Activated T-helper 1 cell treated with anti-CD3 and anti-CD28 coated beads, Interleukin-12 subunit alpha, Interleukin-12 subunit beta, Interleukin-2, Interleukin-4 antibody, amounts not matched to agents 30 ng/mL and 10 ng/mL and 1 ng/mL, durations not matched to agents 14 hours and 24 hours and 36 hours (primary cell): ENCODE results near the gene CBX2. TPM values are rescaled to one million over a fixed set of nuclear protein-coding genes. Genes with fewer than 3 reads are reported as not detected.

Experiments used
- DNase-seq: peaks from one replicate; pipeline ENCODE4 v3.0.0; 2021; ENCODE audit warnings: low spot score
- H3K27ac Mint-ChIP-seq: one replicate; pipeline ENCODE4 v1.8.0; 2021; ENCODE audit warnings: mild to moderate bottlenecking, mixed read lengths
- H3K27me3 Mint-ChIP-seq: one replicate; pipeline ENCODE4 v1.8.0; 2022; ENCODE audit warnings: mild to moderate bottlenecking, moderate library complexity, mixed read lengths; ENCODE audit not compliant: insufficient read depth
- H3K36me3 Mint-ChIP-seq: one replicate; pipeline ENCODE4 v1.8.0; 2021; ENCODE audit warnings: low read depth, mixed read lengths
- H3K4me1 Mint-ChIP-seq: one replicate; pipeline ENCODE4 v1.8.0; 2021; ENCODE audit warnings: low read depth, mixed read lengths
- H3K4me3 Mint-ChIP-seq: one replicate; pipeline ENCODE4 v1.8.0; 2021; ENCODE audit warnings: mild to moderate bottlenecking, moderate library complexity, mixed read lengths
- H3K9me3 Mint-ChIP-seq: one replicate; pipeline ENCODE4 v1.8.0; 2021; ENCODE audit warnings: mixed read lengths
- intact Hi-C: fragments of 100-400 bp; cut with micrococcal nuclease; formaldehyde crosslinking; loops from one replicate; pipeline ENCODE4 v1.15.1; 2024
- total RNA-seq: library from RNA; stranded (reverse); gene quantifications from 2 replicates; pipeline ENCODE4 v1.2.3, GENCODE V29; 2022

CBX2 gene
- total RNA-seq, 1 donor from 2014 or later: 4.7 TPM

GRCh38 chr17:79822583-79823124 lies 44.7 kb downstream of the CBX2 start:
- no peak for DNase-seq
- intact Hi-C loops: no loop called here
- Mint-ChIP-seq H3K36me3 (no peaks in the 10 kb centered on the region), H3K4me1 (peaks cover 21% of the 10 kb centered on the region), H3K27ac (no peak overlapping the region), H3K9me3 (no peaks in the 10 kb centered on the region), H3K27me3 (peaks cover 31% of the 10 kb centered on the region), H3K4me3 (no peak overlapping the region)

- no peaks in the 10 kb centered on the region for H3K36me3 Mint-ChIP-seq
- H3K27ac Mint-ChIP-seq: no peak overlapping the region
- peaks cover 26% of the 10 kb centered on the region for H3K27me3 Mint-ChIP-seq
- DNase-seq: no peak
- no peak overlapping the region for H3K4me3 Mint-ChIP-seq
- intact Hi-C loops: no loop called here
- H3K4me1 Mint-ChIP-seq: peaks cover 30% of the 10 kb centered on the region
- H3K9me3 Mint-ChIP-seq: no peaks in the 10 kb centered on the region
These were observed 46.3 kb downstream of the CBX2 start for GRCh38 chr17:79824234-79824633.

GRCh38 chr17:79824893-79825579 lies 47.1 kb downstream of the CBX2 start:
- Mint-ChIP-seq H3K4me1 (peaks cover 34% of the 10 kb centered on the region), H3K36me3 (no peaks in the 10 kb centered on the region), H3K9me3 (no peaks in the 10 kb centered on the region), H3K27ac (no peak overlapping the region), H3K27me3 (peaks cover 18% of the 10 kb centered on the region), H3K4me3 (no peak overlapping the region)
- intact Hi-C loops: no loop called here
- DNase-seq: no peak

- Mint-ChIP-seq H3K36me3 (no peaks in the 10 kb centered on the region), H3K4me3 (no peak overlapping the region), H3K27ac (no peak overlapping the region), H3K27me3 (peaks cover 17% of the 10 kb centered on the region), H3K4me1 (peaks cover 34% of the 10 kb centered on the region), H3K9me3 (no peaks in the 10 kb centered on the region)
- no peak for DNase-seq
- intact Hi-C loops: no loop called here
These were observed 47.6 kb downstream of the CBX2 start for GRCh38 chr17:79825580-79825921.

- H3K4me3 Mint-ChIP-seq: peak overlapping the region; percentile 23
- no peaks in the 10 kb centered on the region for H3K9me3 Mint-ChIP-seq
- no peak for DNase-seq
- H3K36me3 Mint-ChIP-seq: no peaks in the 10 kb centered on the region
- intact Hi-C loops: no loop called here
- peaks cover 12% of the 10 kb centered on the region for H3K27me3 Mint-ChIP-seq
- H3K27ac Mint-ChIP-seq: peak overlapping the region; percentile 19
- peaks cover 34% of the 10 kb centered on the region for H3K4me1 Mint-ChIP-seq
These were observed 48.3 kb downstream of the CBX2 start for GRCh38 chr17:79826204-79826680.

- no peak for DNase-seq
- Mint-ChIP-seq H3K9me3 (no peaks in the 10 kb centered on the region), H3K36me3 (no peaks in the 10 kb centered on the region), H3K27me3 (peaks cover 11% of the 10 kb centered on the region), H3K4me1 (peaks cover 34% of the 10 kb centered on the region), H3K4me3 (no peak overlapping the region), H3K27ac (no peak overlapping the region)
- intact Hi-C loops: no loop called here
These were observed 49.1 kb downstream of the CBX2 start for GRCh38 chr17:79826841-79827578.

- no peak overlapping the region for H3K27ac Mint-ChIP-seq
- peaks cover 34% of the 10 kb centered on the region for H3K4me1 Mint-ChIP-seq
- DNase-seq: no peak
- peaks cover 7% of the 10 kb centered on the region for H3K27me3 Mint-ChIP-seq
- peaks cover 4% of the 10 kb centered on the region for H3K36me3 Mint-ChIP-seq
- H3K9me3 Mint-ChIP-seq: no peaks in the 10 kb centered on the region
- no peak overlapping the region for H3K4me3 Mint-ChIP-seq
- intact Hi-C loops: no loop called here
These were observed 51.1 kb downstream of the CBX2 start for GRCh38 chr17:79829004-79829403.

- H3K4me3 Mint-ChIP-seq: no peak overlapping the region
- DNase-seq: no peak
- intact Hi-C loops: no loop called here
- H3K27ac Mint-ChIP-seq: no peak overlapping the region
- H3K36me3 Mint-ChIP-seq: peaks cover 6% of the 10 kb centered on the region
- peaks cover 34% of the 10 kb centered on the region for H3K4me1 Mint-ChIP-seq
- peaks cover 5% of the 10 kb centered on the region for H3K27me3 Mint-ChIP-seq
- no peaks in the 10 kb centered on the region for H3K9me3 Mint-ChIP-seq
These were observed 51.5 kb downstream of the CBX2 start for GRCh38 chr17:79829457-79829856.

- H3K4me3 Mint-ChIP-seq: no peak overlapping the region
- H3K27ac Mint-ChIP-seq: no peak overlapping the region
- H3K4me1 Mint-ChIP-seq: peaks cover 34% of the 10 kb centered on the region
- no peaks in the 10 kb centered on the region for H3K9me3 Mint-ChIP-seq
- intact Hi-C loops: no loop called here
- H3K36me3 Mint-ChIP-seq: peaks cover 13% of the 10 kb centered on the region
- H3K27me3 Mint-ChIP-seq: peaks cover 5% of the 10 kb centered on the region
- DNase-seq: no peak
These were observed 52.4 kb downstream of the CBX2 start for GRCh38 chr17:79830303-79830702.

- Mint-ChIP-seq H3K9me3 (no peaks in the 10 kb centered on the region), H3K4me1 (peaks cover 31% of the 10 kb centered on the region), H3K36me3 (peaks cover 13% of the 10 kb centered on the region), H3K4me3 (no peak overlapping the region), H3K27me3 (peaks cover 5% of the 10 kb centered on the region), H3K27ac (no peak overlapping the region)
- no peak for DNase-seq
- intact Hi-C loops: no loop called here
These were observed 52.9 kb downstream of the CBX2 start for GRCh38 chr17:79830763-79831264.

- intact Hi-C loops: no loop called here
- no peak for DNase-seq
- Mint-ChIP-seq H3K36me3 (peaks cover 13% of the 10 kb centered on the region), H3K4me3 (no peak overlapping the region), H3K27me3 (peaks cover 5% of the 10 kb centered on the region), H3K27ac (no peak overlapping the region), H3K9me3 (no peaks in the 10 kb centered on the region), H3K4me1 (peaks cover 24% of the 10 kb centered on the region)
These were observed 53.6 kb downstream of the CBX2 start for GRCh38 chr17:79831265-79832217.

- Mint-ChIP-seq H3K27ac (no peak overlapping the region), H3K36me3 (peaks cover 16% of the 10 kb centered on the region), H3K4me1 (peaks cover 14% of the 10 kb centered on the region), H3K9me3 (no peaks in the 10 kb centered on the region), H3K4me3 (no peak overlapping the region), H3K27me3 (peaks cover 5% of the 10 kb centered on the region)
- intact Hi-C loops: no loop called here
- DNase-seq: no peak
These were observed 54.5 kb downstream of the CBX2 start for GRCh38 chr17:79832218-79833109.
